Measurements from ENCODE around the gene SMG9. TPM values are rescaled to one million over a fixed set of nuclear protein-coding genes. Genes with fewer than 3 reads are reported as not detected.

The SMG9 gene
- total RNA-seq, 1 experiment from 2014 or later: 52.2 TPM

- H2BK5ac ChIP-seq (ENCODE audit: insufficient read length, low read length): no peak overlapping the region
- H3K56ac ChIP-seq (ENCODE audit: insufficient read length, low read depth, low read length): no peak overlapping the region
- no peak overlapping the region for H3K18ac ChIP-seq (ENCODE audit: insufficient read length, low read depth, low read length)
- no peaks in the 10 kb centered on the region for H3K23me2 ChIP-seq (ENCODE audit: insufficient read length, low read depth, low read length, poor library complexity, severe bottlenecking)
- H3K4ac ChIP-seq (ENCODE audit: low read depth, low read length): no peak overlapping the region
- no peak overlapping the region for H4K8ac ChIP-seq (replicated peaks; ENCODE audit: insufficient read length, low read depth, low read length)
- H2BK120ac ChIP-seq (ENCODE audit: low read depth, low read length, poor library complexity, severe bottlenecking): no peak overlapping the region
- H4K5ac ChIP-seq (ENCODE audit: insufficient read length, low read depth, low read length): no peak overlapping the region
- no peak overlapping the region for H3K9ac ChIP-seq (ENCODE audit: extremely low read depth, insufficient read length, low read length)
- H3T11ph ChIP-seq (ENCODE audit: low read length): no peak overlapping the region
- H3K27ac ChIP-seq (ENCODE audit: insufficient read length, low read depth, low read length): no peak overlapping the region
- no peaks in the 10 kb centered on the region for H3K9me3 ChIP-seq (ENCODE audit: control insufficient read depth, low read depth, low read length)
- H2BK12ac ChIP-seq (ENCODE audit: insufficient read length, low read depth, low read length): no peak overlapping the region
- no peak overlapping the region for H3K4me3 Mint-ChIP-seq
- no peak overlapping the region for H3K14ac ChIP-seq (ENCODE audit: insufficient read depth, low read length)
- no peak overlapping the region for H4K91ac ChIP-seq (ENCODE audit: insufficient read length, low read depth, low read length)
- no peaks in the 10 kb centered on the region for H3K4me1 ChIP-seq (ENCODE audit: insufficient read depth, low read length)
- peaks cover 39% of the 10 kb centered on the region for H3K27me3 Mint-ChIP-seq (ENCODE audit: low read depth)
- no peak overlapping the region for H2BK20ac ChIP-seq (ENCODE audit: low read depth, low read length, poor library complexity, severe bottlenecking)
- H3K9me3 Mint-ChIP-seq: peaks cover 6 to 24% of the 10 kb centered on the region in 2 experiments; a peak in 4 of 5 replicates
- no peak overlapping the region for H3K4me2 ChIP-seq (ENCODE audit: insufficient read depth, insufficient read length, low read length)
- no peak overlapping the region for H2AK5ac ChIP-seq (ENCODE audit: insufficient read length, low read length)
- H3K79me1 ChIP-seq (ENCODE audit: insufficient read depth, low read depth, low read length, poor library complexity, severe bottlenecking): no peaks in the 10 kb centered on the region
- H3K23ac ChIP-seq (ENCODE audit: insufficient read length, low read depth, low read length): no peak overlapping the region
- peaks cover 0 to 2% (median 0%) of the 10 kb centered on the region in 3 experiments; a peak in 1 of 7 replicates for H3K36me3 Mint-ChIP-seq (ENCODE audit: insufficient read depth in 1 of 3, low read depth in 3 of 3)
- peaks cover 0 to 6% of the 10 kb centered on the region in 2 experiments; a peak in 3 of 4 replicates for H3K4me1 Mint-ChIP-seq
- no peaks in the 10 kb centered on the region for H3K27me3 ChIP-seq (ENCODE audit: insufficient read depth, low read length)
- TF ChIP-seq CTCF (conservative IDR thresholded peaks at IDR 0.05): no peak
- H4K20me1 ChIP-seq (ENCODE audit: control insufficient read depth, insufficient read depth, insufficient read length): no peaks in the 10 kb centered on the region
- no peak overlapping the region for H3K27ac Mint-ChIP-seq
- H2BK15ac ChIP-seq (ENCODE audit: low read depth, low read length): no peak overlapping the region
- no peaks in the 10 kb centered on the region for H3K79me2 ChIP-seq (ENCODE audit: insufficient read depth, low read length)
- no peak for DNase-seq
- H2AFZ ChIP-seq (ENCODE audit: low read length): no peak overlapping the region
- WGBS (ENCODE audit: extremely low coverage, insufficient read length, low lambda C conversion rate): no CpG with 5 or more reads among the region's 4 CpGs
Measured at GRCh38 chr19:43692877-43693276, 61.9 kb downstream of the SMG9 start.

Data from H9 (cell line).